DND-41 (cell line): Measurements from ENCODE around the gene TFR2.
A peak's percentile ranks its signal among the peaks of the same experiment; 100 is the strongest.

Experiments
- ATAC-seq: fragments of 200-7000 bp; cut with Tn5 transposase; 3 replicates; pipeline ENCODE4 v1.9.1; 2021; ENCODE audit warnings: low read depth; ENCODE audit not compliant: insufficient read depth
- DNase-seq: peaks from one replicate; pipeline ENCODE4 v3.0.0-alpha.2; 2020
- H2AFZ ChIP-seq: 2 replicates; pipeline ENCODE4 v1.6.0; 2012; ENCODE audit warnings: low read depth, low read length
- H3K27ac ChIP-seq: 2 replicates; pipeline ENCODE4 v1.5.1; 2012; ENCODE audit warnings: low read length, inconsistent platforms
- H3K27me3 ChIP-seq: fragments of 200-600 bp; sonication (generic); 2 replicates; pipeline ENCODE4 v1.6.0; 2012; ENCODE audit warnings: low read length, mild to moderate bottlenecking, inconsistent platforms; ENCODE audit not compliant: insufficient read depth, poor library complexity
- H3K36me3 ChIP-seq: 2 replicates; pipeline ENCODE4 v1.5.1; 2012; ENCODE audit warnings: low read length, inconsistent platforms; ENCODE audit not compliant: insufficient read depth
- H3K4me1 ChIP-seq: 2 replicates; pipeline ENCODE4 v1.5.1; 2012; ENCODE audit warnings: mild to moderate bottlenecking, low read length; ENCODE audit not compliant: insufficient read depth
- H3K4me2 ChIP-seq: 2 replicates; pipeline ENCODE4 v1.6.0; 2012; ENCODE audit warnings: mild to moderate bottlenecking, moderate library complexity, low read length, inconsistent platforms; ENCODE audit not compliant: insufficient read depth
- H3K4me3 ChIP-seq, 2 experiments: fragments of 200-600 bp in 1 of 2; shearing (Covaris generic) in 1 of 2; 2 replicates each; pipeline ENCODE4 v1.5.1; 2012 to 2016; ENCODE audit warnings: inconsistent platforms in 2 of 2, low read length in 2 of 2, mild to moderate bottlenecking in 2 of 2, low read depth in 1 of 2, moderate library complexity in 1 of 2
- H3K79me2 ChIP-seq: 2 replicates; pipeline ENCODE4 v1.6.0; 2012; ENCODE audit warnings: low read length, inconsistent platforms; ENCODE audit not compliant: insufficient read depth
- H3K9ac ChIP-seq: 2 replicates; pipeline ENCODE4 v1.6.0; 2012; ENCODE audit warnings: low read depth, mild to moderate bottlenecking, inconsistent platforms, low read length, moderate library complexity
- H3K9me3 ChIP-seq: 2 replicates; pipeline ENCODE4 v1.5.1; 2012; ENCODE audit warnings: low read length, moderate library complexity, mild to moderate bottlenecking, inconsistent platforms; ENCODE audit not compliant: insufficient read depth, severe bottlenecking
- H4K20me1 ChIP-seq: 2 replicates; pipeline ENCODE4 v1.6.0; 2012; ENCODE audit warnings: low read length; ENCODE audit not compliant: insufficient read depth
- CTCF ChIP-seq: IDR thresholded peaks from 2 replicates; pipeline ENCODE4 v1.5.1; 2012; ENCODE audit warnings: borderline replicate concordance, low read length, moderate library complexity, mild to moderate bottlenecking; ENCODE audit not compliant: poor library complexity, severe bottlenecking; ENCODE audit errors: extremely low read depth
- EZH2 ChIP-seq: IDR thresholded peaks from 3 replicates; pipeline ENCODE4 v1.6.1; 2012; ENCODE audit warnings: borderline replicate concordance, low read depth, mild to moderate bottlenecking, moderate library complexity, low read length, inconsistent platforms; ENCODE audit not compliant: severe bottlenecking

The TFR2 gene

GRCh38 chr7:100674411-100675104, 33.2 kb upstream of the TFR2 start:
- H3K36me3 ChIP-seq = peaks cover 34% of the 10 kb centered on the region
- no peak for TF ChIP-seq CTCF
- no peak for TF ChIP-seq EZH2
- peak overlapping the region; percentile 89 for H3K27ac ChIP-seq
- no peaks in the 10 kb centered on the region for H3K27me3 ChIP-seq
- H3K79me2 ChIP-seq = peaks cover 49% of the 10 kb centered on the region
- peak overlapping the region; percentile 91 for H3K9ac ChIP-seq
- H4K20me1 ChIP-seq = peaks cover 49% of the 10 kb centered on the region
- peak overlapping the region; percentile 88 to 98 for H3K4me3 ChIP-seq
- peak overlapping the region; percentile 82; the same call in 1 of the 2 replicates for H2AFZ ChIP-seq
- no peaks in the 10 kb centered on the region for H3K9me3 ChIP-seq
- H3K4me1 ChIP-seq = peaks cover 22% of the 10 kb centered on the region
- ATAC-seq (peak; percentile 18), DNase-seq (peak; percentile 47)
- peak overlapping the region; percentile 94 for H3K4me2 ChIP-seq

GRCh38 chr7:100673942-100674410, 32.6 kb upstream of the TFR2 start:
- Histone ChIP-seq H3K27ac (peak overlapping the region; percentile 89), H3K36me3 (peaks cover 28% of the 10 kb centered on the region), H4K20me1 (peaks cover 44% of the 10 kb centered on the region), H3K4me2 (peak overlapping the region; percentile 94), H3K27me3 (no peaks in the 10 kb centered on the region), H3K9me3 (no peaks in the 10 kb centered on the region), H3K9ac (peak overlapping the region; percentile 91), H2AFZ (peak overlapping the region; percentile 82), H3K79me2 (peaks cover 46% of the 10 kb centered on the region), H3K4me1 (peaks cover 22% of the 10 kb centered on the region), H3K4me3 (peak overlapping the region; percentile 88 to 98; a peak in 3 of 4 replicates)
- DNase-seq (peak; percentile 60), ATAC-seq (peak; percentile 0; the same call in 1 of the 3 replicates)
- no peak for TF ChIP-seq CTCF
- TF ChIP-seq EZH2 = no peak

- H3K4me2 ChIP-seq = peak within 1 kb of the TSS; percentile 94
- peak; percentile 99 for DNase-seq
- TF ChIP-seq CTCF (no peak), EZH2 (no peak)
- peaks cover 46% of the 10 kb centered on the region for H3K79me2 ChIP-seq
- H4K20me1 ChIP-seq = peaks cover 39% of the 10 kb centered on the region
- no peaks in the 10 kb centered on the region for H3K9me3 ChIP-seq
- peak; percentile 73 for ATAC-seq
- no peaks in the 10 kb centered on the region for H3K27me3 ChIP-seq
- peak within 1 kb of the TSS; percentile 91 for H3K9ac ChIP-seq
- H3K4me3 ChIP-seq = peak within 1 kb of the TSS; percentile 88 to 98
- H2AFZ ChIP-seq = peak within 1 kb of the TSS; percentile 84
- peak within 1 kb of the TSS; percentile 92 for H3K27ac ChIP-seq
- peaks cover 23% of the 10 kb centered on the region for H3K36me3 ChIP-seq
- H3K4me1 ChIP-seq = peaks cover 22% of the 10 kb centered on the region
Observed at GRCh38 chr7:100673302-100673941, 32.1 kb upstream of the TFR2 start, which contains the start of gene GNB2. Gene GNB2 (plus strand): TSS chr7:100673740. CDS start chr7:100676266, 2,526 bp downstream.
